ENCODE data around the gene ULK3. TPM values are rescaled to one million over a fixed set of nuclear protein-coding genes. Genes with fewer than 3 reads are reported as not detected.

ULK3 gene
- total and polyA plus RNA-seq, 2 of the 4 experiments (the other 2 are of a cell fraction): 11.8 to 22.7 TPM

- no peak within 1 kb of the TSS for H3K4ac ChIP-seq (ENCODE audit: low read depth, low read length)
- no peak within 1 kb of the TSS for H3K14ac ChIP-seq (replicated peaks; ENCODE audit: low read depth, low read length)
- H3K4me2 ChIP-seq (ENCODE audit: low read depth, low read length): no peak within 1 kb of the TSS; the same call in 1 of the 2 replicates
- ChIA-PET POLR2A (ENCODE audit: unreplicated experiment) (no interaction called here), CTCF (no interaction called here)
- no peak within 1 kb of the TSS for H3K27ac ChIP-seq (ENCODE audit: insufficient read depth, low read length)
- H3K79me1 ChIP-seq (ENCODE audit: low read depth in 1 of 2, low read length in 2 of 2): no peaks in the 10 kb centered on the region
- H3K4me1 ChIP-seq (ENCODE audit: control insufficient read depth, insufficient read depth, low read length): no peaks in the 10 kb centered on the region
- H3K18ac ChIP-seq (ENCODE audit: low read depth, low read length): no peak within 1 kb of the TSS
- no peak within 1 kb of the TSS for H2BK15ac ChIP-seq (ENCODE audit: low read depth, low read length)
- no peak within 1 kb of the TSS for H3K23ac ChIP-seq (ENCODE audit: low read depth, low read length)
- H3K9me1 ChIP-seq (ENCODE audit: insufficient read depth, low read length): no peaks in the 10 kb centered on the region
- 11% methylated on average over 14 of the region's 44 CpGs; no CpG with 5 or more reads in 1 of the 2 experiments for WGBS, 2 experiments (ENCODE audit: extremely low coverage in 2 of 2, insufficient read length in 1 of 2)
- H3K56ac ChIP-seq (ENCODE audit: extremely low read depth, insufficient read depth, low read length): no peak within 1 kb of the TSS
- H3K27me3 ChIP-seq (ENCODE audit: control insufficient read depth, insufficient read depth, low read length): peaks cover 62% of the 10 kb centered on the region
- intact Hi-C loops (cut with micrococcal nuclease) (no loop called here), in situ Hi-C loops (cut with MboI; ENCODE audit: low sequenced_read_pairs) (no loop called here), dilution Hi-C loops (cut with HindIII; ENCODE audit: low sequenced_read_pairs, unreplicated experiment) (no loop called here)
- no peaks in the 10 kb centered on the region; the same call in 1 of the 2 replicates for H4K20me1 ChIP-seq (ENCODE audit: insufficient read depth, low read length)
- DNase-seq (no peak), ATAC-seq (ENCODE audit: low read depth) (peak; percentile 79)
- no peak within 1 kb of the TSS for H2BK5ac ChIP-seq (ENCODE audit: low read depth, low read length, poor library complexity, severe bottlenecking)
- no peak within 1 kb of the TSS for H3K9ac ChIP-seq (ENCODE audit: low read depth, low read length)
- H2BK120ac ChIP-seq (ENCODE audit: low read depth, low read length): no peak within 1 kb of the TSS
- H2AK9ac ChIP-seq (replicated peaks; ENCODE audit: low read depth, low read length, poor library complexity): no peak within 1 kb of the TSS
- no peak within 1 kb of the TSS for H3K4me3 ChIP-seq (ENCODE audit: insufficient read depth, low read depth, low read length)
- H3K36me3 ChIP-seq (ENCODE audit: control insufficient read depth, insufficient read depth, low read length): no peaks in the 10 kb centered on the region
- no peak within 1 kb of the TSS for H2BK20ac ChIP-seq (ENCODE audit: low read depth, low read length)
- TF ChIP-seq RFX5 (IDR thresholded peaks at IDR 0.05; ENCODE audit: low read depth, low read length) (no peak), USF2 (IDR thresholded peaks at IDR 0.05; ENCODE audit: low read depth, low read length) (peak; percentile 54; the same call in 1 of the 2 replicates), MXI1 (IDR thresholded peaks at IDR 0.05; ENCODE audit: borderline replicate concordance, low read depth, low read length) (peak; percentile 71; the same call in 1 of the 2 replicates)
- no peak within 1 kb of the TSS for H4K5ac ChIP-seq (ENCODE audit: low read depth, low read length)
- no TSS peak for BruUV-seq (replicated peaks)
- H4K91ac ChIP-seq (ENCODE audit: insufficient read depth, low read depth, low read length): no peak within 1 kb of the TSS
- no peaks in the 10 kb centered on the region for H3K9me3 ChIP-seq (ENCODE audit: control insufficient read depth, insufficient read depth, low read length)
- H2AFZ ChIP-seq (replicated peaks; ENCODE audit: low read length, poor library complexity): no peak within 1 kb of the TSS
- H2AK5ac ChIP-seq (ENCODE audit: low read depth, low read length): no peak within 1 kb of the TSS
- H4K8ac ChIP-seq (ENCODE audit: low read depth in 2 of 2, low read length in 2 of 2): no peak within 1 kb of the TSS
Measured at GRCh38 chr15:74826364-74826819, 16.6 kb downstream of the ULK3 start, which contains the start of gene CPLX3. TSS of gene CPLX3 (plus strand) at chr15:74826627. CDS start at chr15:74826704, 77 bp downstream.

Data from IMR-90 (cell line).